SHP77 treated with DMSO at 0.1 percent for 48 hours (cell line): Measurements from ENCODE around the gene ZNF217.
"Not testable (repeated sequence)": the region's sequence is repeated elsewhere in the genome, so short reads cannot be mapped to it uniquely, and the experiment has no call there.

Source experiments
- DNase-seq: peaks from one replicate; lab custom pipeline; 2025; lab: John Stamatoyannopoulos, UW

ZNF217 gene

GRCh38 chr20:53529658-53530057, 64.0 kb downstream of the ZNF217 start:
- no peak for DNase-seq

GRCh38 chr20:53527196-53527595, 66.4 kb downstream of the ZNF217 start:
- DNase-seq = no peak

GRCh38 chr20:53524589-53525312, 68.9 kb downstream of the ZNF217 start:
- DNase-seq = no peak

- DNase-seq = not testable (repeated sequence)
Observed at GRCh38 chr20:53523615-53524014, 70.0 kb downstream of the ZNF217 start.

- no peak for DNase-seq
Observed at GRCh38 chr20:53522696-53523095, 70.9 kb downstream of the ZNF217 start.

GRCh38 chr20:53522026-53522425, 71.6 kb downstream of the ZNF217 start:
- DNase-seq = no peak

- not testable (repeated sequence) for DNase-seq
Observed at GRCh38 chr20:53521421-53521820, 72.2 kb downstream of the ZNF217 start.

GRCh38 chr20:53517146-53517545, 76.5 kb downstream of the ZNF217 start:
- no peak for DNase-seq
